Subcutaneous abdominal adipose tissue (tissue), 5 donors: ENCODE data around the gene PLXND1.

Experiments
- H3K27ac ChIP-seq: one replicate; pipeline ENCODE4 v1.7.0; 2013; ENCODE audit warnings: low read depth, mild to moderate bottlenecking, inconsistent platforms, low read length, moderate library complexity
- H3K27me3 ChIP-seq, 5 donors: one replicate each; pipeline ENCODE4 v1.7.0; 2013; ENCODE audit warnings: low read length in 5 of 5, inconsistent platforms in 1 of 5; ENCODE audit not compliant: control insufficient read depth in 5 of 5, insufficient read depth in 4 of 5
- H3K36me3 ChIP-seq, 5 donors: one replicate each; pipeline ENCODE4 v1.7.0; 2013; ENCODE audit warnings: low read length in 5 of 5; ENCODE audit not compliant: control insufficient read depth in 5 of 5, insufficient read depth in 5 of 5
- H3K4me1 ChIP-seq, 5 donors: one replicate each; pipeline ENCODE4 v1.7.0; 2013; ENCODE audit warnings: low read length in 5 of 5, mild to moderate bottlenecking in 3 of 5, moderate library complexity in 1 of 5; ENCODE audit not compliant: control insufficient read depth in 5 of 5, insufficient read depth in 5 of 5
- H3K4me3 ChIP-seq, 5 donors: one replicate each; pipeline ENCODE4 v1.7.0; 2013; ENCODE audit warnings: low read length in 5 of 5, low read depth in 1 of 5
- H3K9ac ChIP-seq, 5 donors: one replicate each; pipeline ENCODE4 v1.7.0; 2013; ENCODE audit warnings: low read length in 5 of 5, mild to moderate bottlenecking in 4 of 5, moderate library complexity in 3 of 5
- H3K9me3 ChIP-seq, 5 donors: one replicate each; pipeline ENCODE4 v1.7.0; 2013; ENCODE audit warnings: low read length in 5 of 5; ENCODE audit not compliant: control insufficient read depth in 5 of 5
- donor health status: healthy.
- donor health status: healthy.
- donor health status: healthy.
- donor health status: healthy.
- donor health status: healthy.

The PLXND1 gene

DNA sequence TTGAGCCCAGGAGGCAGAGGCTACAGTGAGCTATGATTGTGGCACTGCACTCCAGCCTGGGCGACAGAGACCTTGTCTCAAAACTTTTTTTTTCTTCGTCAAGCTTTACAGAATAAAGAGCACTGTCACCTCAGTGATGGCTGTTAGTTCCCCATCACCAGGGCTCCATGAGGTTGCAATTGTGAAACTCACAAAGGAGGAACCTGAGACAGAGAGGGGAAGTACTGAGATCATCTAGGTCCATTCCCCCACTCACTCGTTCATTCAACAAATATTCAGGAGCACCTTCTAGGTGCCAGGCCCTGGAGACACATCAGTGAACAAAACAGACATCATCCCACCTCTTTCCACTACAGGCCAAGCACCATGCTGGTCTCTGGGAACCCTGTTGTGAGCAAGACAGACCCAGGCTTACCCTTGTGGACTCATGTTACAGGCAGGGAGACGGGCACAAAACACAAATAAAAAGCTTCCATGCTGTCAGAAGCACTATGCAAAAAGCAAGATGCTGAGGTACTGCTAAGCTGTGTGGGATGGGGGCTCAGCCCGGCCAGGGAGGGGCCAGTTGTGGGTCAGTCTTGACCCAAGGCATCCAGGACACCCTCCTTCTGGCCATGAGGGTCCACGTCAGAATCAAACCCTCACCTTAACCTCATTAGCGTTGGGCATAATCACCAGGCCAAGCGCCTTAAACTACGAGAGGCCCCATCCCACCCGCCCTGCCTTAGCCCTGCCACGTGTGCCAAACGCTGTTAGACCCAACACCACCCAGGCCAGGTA lies 80.2 kb downstream of the PLXND1 start:
- H3K27ac ChIP-seq = no peak overlapping the region

DNA sequence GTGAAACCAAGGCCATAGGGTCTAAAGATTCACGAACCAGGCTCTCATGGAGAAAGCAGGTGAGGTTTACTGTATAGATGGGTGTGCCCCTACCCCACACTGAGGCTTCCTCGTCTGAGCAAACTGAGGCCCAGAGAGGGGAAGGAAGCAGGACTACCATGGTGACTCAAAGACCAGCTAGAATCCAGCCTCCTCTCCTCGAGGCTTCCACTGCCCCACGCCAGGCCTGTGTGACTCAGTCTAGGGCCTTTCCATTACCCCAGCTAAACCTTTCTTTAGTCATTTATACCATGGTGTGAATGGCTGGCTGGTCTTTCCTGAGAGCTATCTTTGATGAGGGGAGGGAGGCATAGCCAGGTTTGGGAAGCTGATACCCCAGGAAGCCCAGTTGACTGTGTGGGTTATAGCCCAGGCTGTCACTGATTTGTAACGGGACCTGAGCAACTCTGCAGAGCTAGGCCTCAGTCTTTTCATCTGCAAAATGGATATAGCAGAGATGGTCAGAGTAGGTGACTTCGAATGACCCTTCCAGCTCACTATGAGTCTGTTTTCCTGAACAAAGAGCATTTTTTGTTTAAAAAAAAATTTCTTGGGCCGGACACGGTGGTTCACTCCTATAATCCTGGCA lies 81.0 kb downstream of the PLXND1 start:
- no peak overlapping the region for H3K4me3 ChIP-seq
- H3K27ac ChIP-seq = no peak overlapping the region
- peaks cover 5 to 23% (median 12%) of the 10 kb centered on the region in 5 donors for H3K4me1 ChIP-seq
- H3K9ac ChIP-seq = no peak overlapping the region
- H3K27me3 ChIP-seq = no peaks in the 10 kb centered on the region
- H3K36me3 ChIP-seq = no peaks in the 10 kb centered on the region
- no peaks in the 10 kb centered on the region for H3K9me3 ChIP-seq

More for the DNA sequence above, 80.2 kb downstream of the PLXND1 start:
- no peaks in the 10 kb centered on the region for H3K9me3 ChIP-seq
- no peaks in the 10 kb centered on the region for H3K36me3 ChIP-seq
- no peaks in the 10 kb centered on the region for H3K27me3 ChIP-seq
- no peak overlapping the region for H3K4me3 ChIP-seq
- H3K9ac ChIP-seq = no peak overlapping the region
- peaks cover 7 to 31% (median 17%) of the 10 kb centered on the region in 5 donors for H3K4me1 ChIP-seq

DNA sequence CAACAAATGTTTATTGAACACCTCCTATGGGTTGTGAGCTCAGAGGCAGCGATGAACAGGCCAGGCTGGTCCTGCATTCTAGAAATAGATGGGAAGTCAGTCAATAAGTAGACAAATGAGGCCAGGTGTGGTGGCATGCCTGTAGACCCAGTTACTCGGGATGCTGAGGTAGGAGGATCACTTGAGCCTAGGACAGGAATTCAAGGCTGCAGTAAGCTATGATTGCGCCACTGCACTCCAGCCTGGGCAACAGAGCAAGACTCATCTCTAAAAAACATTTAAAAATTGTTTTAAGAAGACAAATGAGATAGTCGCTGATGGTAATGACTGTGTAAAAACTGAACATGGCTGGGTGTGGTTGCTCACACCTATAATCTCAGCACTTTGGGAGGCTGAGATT lies 82.4 kb downstream of the PLXND1 start:
- peaks cover 0 to 10% (median 8%) of the 10 kb centered on the region in 5 donors for H3K36me3 ChIP-seq
- H3K4me1 ChIP-seq = peaks cover 0 to 9% (median 0%) of the 10 kb centered on the region in 5 donors
- H3K4me3 ChIP-seq = no peak overlapping the region
- H3K9ac ChIP-seq = no peak overlapping the region
- no peaks in the 10 kb centered on the region for H3K9me3 ChIP-seq
- H3K27me3 ChIP-seq = no peaks in the 10 kb centered on the region
- no peak overlapping the region for H3K27ac ChIP-seq

DNA sequence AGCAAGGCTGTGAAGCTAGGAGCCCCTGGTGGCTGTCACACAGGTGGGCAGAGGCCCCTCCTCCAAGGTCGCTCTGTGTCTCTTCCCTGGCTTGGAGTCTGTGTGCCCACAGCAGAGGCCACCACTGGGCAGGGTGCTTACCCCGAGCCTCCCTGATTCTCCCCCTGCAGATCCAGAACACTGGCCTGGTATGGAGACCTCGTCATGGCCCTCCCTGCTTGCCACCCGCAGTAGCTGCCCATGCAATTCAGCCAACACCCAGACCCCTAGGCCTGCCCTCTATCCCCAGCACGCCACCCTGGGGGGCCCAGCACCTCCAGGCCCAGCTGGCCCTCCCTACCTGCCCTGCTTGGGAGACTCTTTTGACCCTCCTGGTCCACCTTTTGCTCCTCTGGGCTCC lies 83.5 kb downstream of the PLXND1 start:
- no peak overlapping the region for H3K4me3 ChIP-seq

DNA sequence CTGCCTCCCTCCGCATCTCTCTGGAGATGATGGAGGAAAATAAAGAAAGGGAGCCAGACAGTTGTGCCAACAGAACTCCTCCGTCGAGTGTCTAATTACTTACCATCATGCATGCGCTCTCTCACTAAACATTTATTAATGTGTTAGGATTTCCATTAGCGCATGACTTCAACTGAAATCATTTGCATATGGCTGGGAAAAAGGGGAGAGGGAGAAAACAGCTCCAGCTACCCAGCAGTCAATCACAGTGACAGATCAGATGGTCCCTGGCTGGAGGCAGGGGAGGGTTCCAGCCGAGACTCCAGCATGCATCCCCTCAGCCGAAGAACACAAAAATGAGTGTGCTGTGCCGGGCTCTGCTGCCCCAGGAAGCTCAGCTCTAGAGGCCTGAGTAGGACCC lies 84.9 kb downstream of the PLXND1 start:
- H3K4me3 ChIP-seq = no peak overlapping the region
- no peak overlapping the region for H3K9ac ChIP-seq
- peaks cover 0 to 8% (median 4%) of the 10 kb centered on the region in 5 donors for H3K4me1 ChIP-seq
- H3K9me3 ChIP-seq = no peaks in the 10 kb centered on the region
- H3K27ac ChIP-seq = no peak overlapping the region
- H3K36me3 ChIP-seq = peaks cover 0 to 33% (median 26%) of the 10 kb centered on the region in 5 donors
- H3K27me3 ChIP-seq = no peaks in the 10 kb centered on the region

More for the DNA sequence above, 83.5 kb downstream of the PLXND1 start:
- no peak overlapping the region for H3K27ac ChIP-seq
- H3K9ac ChIP-seq = no peak overlapping the region
- no peaks in the 10 kb centered on the region for H3K9me3 ChIP-seq
- H3K4me1 ChIP-seq = peaks cover 0 to 9% (median 4%) of the 10 kb centered on the region in 5 donors
- H3K27me3 ChIP-seq = no peaks in the 10 kb centered on the region
- peaks cover 0 to 20% (median 12%) of the 10 kb centered on the region in 5 donors for H3K36me3 ChIP-seq

DNA sequence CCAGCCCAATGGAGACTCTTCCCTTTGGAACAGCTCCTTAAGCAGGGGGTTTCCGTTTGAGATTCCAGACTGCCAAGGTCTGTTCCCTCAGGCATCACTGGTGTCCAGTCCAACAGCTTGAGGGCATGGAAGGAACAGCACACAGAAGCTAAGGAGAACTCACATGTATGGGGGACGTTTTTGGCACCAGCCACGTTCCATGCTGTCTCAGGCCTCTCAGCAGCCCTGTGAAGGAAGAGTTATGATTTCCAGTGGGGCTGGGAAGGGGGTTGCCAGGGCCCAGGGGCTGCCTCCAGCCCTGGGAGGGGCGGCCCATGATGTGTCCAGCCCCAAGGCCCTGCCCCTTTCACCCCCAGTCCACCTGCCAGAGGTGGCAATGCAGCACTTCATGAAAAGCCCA lies 85.5 kb downstream of the PLXND1 start:
- Histone ChIP-seq H3K27me3 (no peaks in the 10 kb centered on the region), H3K4me3 (no peak overlapping the region), H3K27ac (no peak overlapping the region), H3K4me1 (peaks cover 0 to 8% (median 2%) of the 10 kb centered on the region in 5 donors), H3K9ac (no peak overlapping the region), H3K36me3 (peaks cover 0 to 40% (median 32%) of the 10 kb centered on the region in 5 donors), H3K9me3 (no peaks in the 10 kb centered on the region)

DNA sequence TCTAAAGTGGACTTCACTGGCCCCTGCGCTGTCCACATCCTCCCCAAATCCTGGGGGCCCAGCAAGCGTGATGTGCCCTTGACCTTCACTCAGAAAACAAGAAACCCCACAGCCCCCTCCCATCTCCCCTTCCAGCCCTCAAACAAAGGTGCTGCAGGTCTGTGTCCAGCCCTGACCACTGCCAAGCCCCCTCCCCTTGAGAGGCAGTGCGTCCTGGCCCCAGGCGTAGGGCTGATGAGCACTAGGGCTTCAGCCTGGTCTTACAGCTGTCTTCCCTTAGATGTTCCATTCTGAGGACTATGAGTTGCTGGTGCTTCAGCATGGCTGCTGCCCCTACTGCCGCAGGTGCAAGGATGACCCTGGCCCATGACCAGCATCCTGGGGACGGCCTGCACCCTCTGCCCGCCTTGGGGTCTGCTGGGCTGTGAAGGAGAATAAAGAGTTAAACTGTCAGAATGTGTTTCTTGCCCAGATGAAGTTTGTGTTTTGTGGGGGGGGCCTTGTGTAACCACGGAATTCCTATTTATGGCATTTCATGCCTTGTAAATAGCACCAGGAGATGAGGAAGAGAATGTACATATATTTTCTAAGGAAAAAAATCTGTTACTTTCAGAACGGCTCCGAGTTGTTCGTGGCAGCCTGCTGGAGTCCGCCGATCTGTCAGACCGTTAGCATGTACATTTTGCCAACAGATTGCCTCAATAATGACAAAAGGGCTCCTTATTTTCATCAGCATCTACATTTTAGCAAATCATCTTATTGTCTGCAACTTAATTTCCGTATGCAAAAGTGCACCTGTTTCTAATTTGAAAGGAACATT lies 86.4 kb downstream of the PLXND1 start:
- peaks cover 0 to 9% (median 2%) of the 10 kb centered on the region in 5 donors for H3K4me1 ChIP-seq
- H3K9ac ChIP-seq = no peak overlapping the region
- peaks cover 0 to 45% (median 35%) of the 10 kb centered on the region in 5 donors for H3K36me3 ChIP-seq
- no peak overlapping the region for H3K4me3 ChIP-seq
- no peak overlapping the region for H3K27ac ChIP-seq
- no peaks in the 10 kb centered on the region for H3K27me3 ChIP-seq
- no peaks in the 10 kb centered on the region for H3K9me3 ChIP-seq

DNA sequence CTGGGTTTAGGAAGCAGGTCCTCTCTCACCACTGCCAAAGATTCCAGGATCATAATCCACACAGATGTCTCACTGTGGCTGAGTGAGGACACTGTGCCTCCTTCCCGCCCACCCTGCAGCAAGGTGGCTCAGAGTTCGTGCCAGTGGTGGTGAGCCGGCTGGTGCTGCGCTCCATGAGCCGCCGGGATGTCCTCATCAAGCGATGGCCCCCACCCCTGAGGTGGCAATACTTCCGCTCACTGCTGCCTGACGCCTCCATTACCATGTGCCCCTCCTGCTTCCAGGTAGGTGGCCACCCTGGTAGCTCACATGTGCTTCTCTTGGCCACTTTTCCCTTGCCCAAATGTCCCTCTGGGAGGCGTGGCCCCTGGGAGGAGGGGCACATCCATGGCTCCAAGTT lies 87.0 kb downstream of the PLXND1 start:
- H3K9me3 ChIP-seq = no peaks in the 10 kb centered on the region
- H3K4me3 ChIP-seq = no peak overlapping the region
- no peak overlapping the region for H3K9ac ChIP-seq
- peaks cover 0 to 16% (median 9%) of the 10 kb centered on the region in 5 donors for H3K4me1 ChIP-seq
- peaks cover 0 to 52% (median 36%) of the 10 kb centered on the region in 5 donors for H3K36me3 ChIP-seq
- H3K27me3 ChIP-seq = no peaks in the 10 kb centered on the region
- H3K27ac ChIP-seq = no peak overlapping the region

DNA sequence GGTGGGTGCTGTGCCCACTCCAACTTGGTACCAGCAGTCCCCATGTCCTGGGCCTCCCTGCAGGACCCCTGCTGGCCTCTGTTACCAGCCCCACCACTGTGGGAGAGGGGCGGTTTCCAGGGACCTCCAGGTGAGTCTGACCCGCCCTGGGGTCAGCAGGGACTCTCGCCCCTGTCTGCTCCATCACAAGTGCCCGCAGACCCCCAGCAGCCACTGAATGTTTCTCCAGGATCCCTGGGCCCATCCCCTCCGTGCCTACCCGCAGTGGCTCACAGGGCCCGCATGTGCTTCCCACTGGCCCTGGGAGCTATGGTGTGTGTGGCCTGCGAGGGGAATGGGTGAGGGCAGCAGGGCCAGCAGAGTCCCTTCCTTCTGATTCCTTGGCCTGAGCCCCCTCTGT lies 87.9 kb downstream of the PLXND1 start:
- Histone ChIP-seq H3K4me1 (peaks cover 0 to 20% (median 11%) of the 10 kb centered on the region in 5 donors), H3K4me3 (no peak overlapping the region), H3K9ac (no peak overlapping the region), H3K36me3 (peaks cover 0 to 61% (median 45%) of the 10 kb centered on the region in 5 donors), H3K27me3 (no peaks in the 10 kb centered on the region), H3K9me3 (no peaks in the 10 kb centered on the region), H3K27ac (no peak overlapping the region)
